ENCODE measurements around the gene WDTC1.

DNA sequence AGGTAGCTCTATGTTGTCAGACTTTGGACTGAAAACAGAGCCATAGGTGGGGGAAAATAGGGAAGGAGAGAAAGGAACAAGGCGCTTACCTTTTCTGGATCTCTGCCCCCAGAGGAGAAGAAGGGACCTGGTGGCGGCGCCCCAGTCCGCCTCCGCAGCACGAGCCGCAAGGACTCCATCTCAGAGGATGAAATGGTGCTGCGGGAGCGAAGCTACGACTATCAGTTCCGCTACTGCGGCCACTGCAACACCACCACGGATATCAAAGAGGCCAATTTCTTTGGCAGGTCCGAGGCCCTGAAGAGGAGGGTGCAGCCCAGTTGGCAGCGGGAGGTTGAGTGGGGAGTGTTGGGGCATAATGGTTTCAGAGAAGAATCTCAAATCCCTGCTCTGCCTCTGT, 69.1 kb downstream of the WDTC1 start:
- TF ChIP-seq CTCF (IDR thresholded peaks at IDR 0.05) = no peak
- TF ChIP-seq EZH2 (IDR thresholded peaks at IDR 0.05; ENCODE audit: borderline replicate concordance, insufficient read depth, low read depth, low read length, poor library complexity, severe bottlenecking) = no peak

All from B cell (primary cell).